ENCODE measurements around the gene KCNIP4. TPM values are rescaled to one million over a fixed set of nuclear protein-coding genes. Genes with fewer than 3 reads are reported as not detected.

The KCNIP4 gene
- total and polyA plus RNA-seq, 11 donors = 0.19 TPM; not detected in 10

GRCh38 chr4:20925176-20925575 is 1023.4 kb downstream of the KCNIP4 start:
- H3K9me3 ChIP-seq = no peaks in the 10 kb centered on the region
- ATAC-seq = no peak
- WGBS, 4 donors = 66 to 76% (median 72%) methylated on average over 4 of the region's 4 CpGs

GRCh38 chr4:20922962-20923361 is 1025.6 kb downstream of the KCNIP4 start:
- Histone ChIP-seq H3K4me1 (no peaks in the 10 kb centered on the region), H3K4me3 (no peak overlapping the region), H3K27me3 (no peaks in the 10 kb centered on the region), H3K9me3 (peaks cover 0 to 6% (median 0%) of the 10 kb centered on the region in 12 donors), H3K36me3 (no peaks in the 10 kb centered on the region), H3K27ac (no peak overlapping the region)
- intact Hi-C loops (cut with DNase I) = no loop called here
- ATAC-seq (no peak), DNase-seq (no peak)
- 76 to 85% (median 80%) methylated on average over 2 of the region's 2 CpGs for WGBS, 4 donors
- TF ChIP-seq, protein P1, sequence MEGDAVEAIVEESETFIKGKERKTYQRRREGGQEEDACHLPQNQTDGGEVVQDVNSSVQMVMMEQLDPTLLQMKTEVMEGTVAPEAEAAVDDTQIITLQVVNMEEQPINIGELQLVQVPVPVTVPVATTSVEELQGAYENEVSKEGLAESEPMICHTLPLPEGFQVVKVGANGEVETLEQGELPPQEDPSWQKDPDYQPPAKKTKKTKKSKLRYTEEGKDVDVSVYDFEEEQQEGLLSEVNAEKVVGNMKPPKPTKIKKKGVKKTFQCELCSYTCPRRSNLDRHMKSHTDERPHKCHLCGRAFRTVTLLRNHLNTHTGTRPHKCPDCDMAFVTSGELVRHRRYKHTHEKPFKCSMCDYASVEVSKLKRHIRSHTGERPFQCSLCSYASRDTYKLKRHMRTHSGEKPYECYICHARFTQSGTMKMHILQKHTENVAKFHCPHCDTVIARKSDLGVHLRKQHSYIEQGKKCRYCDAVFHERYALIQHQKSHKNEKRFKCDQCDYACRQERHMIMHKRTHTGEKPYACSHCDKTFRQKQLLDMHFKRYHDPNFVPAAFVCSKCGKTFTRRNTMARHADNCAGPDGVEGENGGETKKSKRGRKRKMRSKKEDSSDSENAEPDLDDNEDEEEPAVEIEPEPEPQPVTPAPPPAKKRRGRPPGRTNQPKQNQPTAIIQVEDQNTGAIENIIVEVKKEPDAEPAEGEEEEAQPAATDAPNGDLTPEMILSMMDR (IDR thresholded peaks at IDR 0.05) = no peak
- no peak for TF ChIP-seq POLR2A (IDR thresholded peaks at IDR 0.05)

More at GRCh38 chr4:20925176-20925575, 1023.4 kb downstream of the KCNIP4 start:
- Histone ChIP-seq H3K4me1 (no peaks in the 10 kb centered on the region), H3K36me3 (no peaks in the 10 kb centered on the region), H3K27ac (no peak overlapping the region), H3K27me3 (peaks cover 0 to 3% (median 0%) of the 10 kb centered on the region in 9 donors), H3K4me3 (no peak overlapping the region)
- no peak for TF ChIP-seq POLR2A (IDR thresholded peaks at IDR 0.05)
- intact Hi-C loops (cut with DNase I) = no loop called here
- no peak for DNase-seq

GRCh38 chr4:20916106-20916505 is 1032.5 kb downstream of the KCNIP4 start:
- Histone ChIP-seq H3K27me3 (no peaks in the 10 kb centered on the region), H3K36me3 (no peaks in the 10 kb centered on the region), H3K4me1 (no peaks in the 10 kb centered on the region), H3K9me3 (peaks cover 0 to 6% (median 0%) of the 10 kb centered on the region in 12 donors), H3K4me3 (no peak overlapping the region), H3K27ac (no peak overlapping the region)
- 42 to 51% (median 44%) methylated on average over 1 of the region's 1 CpG for WGBS, 4 donors
- ATAC-seq (no peak), DNase-seq (no peak)
- TF ChIP-seq, protein P1 (IDR thresholded peaks at IDR 0.05) = no peak
- TF ChIP-seq POLR2A (IDR thresholded peaks at IDR 0.05) = no peak
- intact Hi-C loops (cut with DNase I) = no loop called here

DNA sequence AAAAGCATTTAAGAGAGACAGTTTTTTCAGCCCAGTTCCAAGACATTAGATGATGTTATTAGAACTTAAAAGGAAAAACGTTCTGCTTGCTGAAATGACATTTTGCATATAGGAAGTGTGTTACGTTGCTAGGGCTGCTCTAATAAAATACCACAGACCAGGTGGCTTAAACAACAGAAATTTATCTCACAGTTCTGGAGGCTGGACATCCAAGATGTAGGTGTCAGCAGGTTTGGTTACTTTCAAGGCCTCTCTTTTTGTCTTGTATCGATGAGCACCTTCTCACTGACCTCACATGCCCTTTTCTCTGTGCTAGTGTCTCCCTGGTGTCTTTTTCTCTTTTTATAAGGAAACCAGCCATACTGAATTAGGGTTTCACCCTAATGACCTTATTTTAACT is 1043.6 kb downstream of the KCNIP4 start:
- intact Hi-C loops (cut with DNase I) = no loop called here
- Histone ChIP-seq H3K4me3 (no peak overlapping the region), H3K27me3 (no peaks in the 10 kb centered on the region), H3K27ac (no peak overlapping the region), H3K9me3 (no peaks in the 10 kb centered on the region), H3K36me3 (no peaks in the 10 kb centered on the region), H3K4me1 (no peaks in the 10 kb centered on the region)
- TF ChIP-seq POLR2A (IDR thresholded peaks at IDR 0.05) = no peak
- TF ChIP-seq, protein P1 (IDR thresholded peaks at IDR 0.05) = no peak
- no peak for ATAC-seq
- WGBS, 4 donors = 62 to 68% (median 65%) methylated on average over 3 of the region's 3 CpGs
- no peak for DNase-seq

DNA sequence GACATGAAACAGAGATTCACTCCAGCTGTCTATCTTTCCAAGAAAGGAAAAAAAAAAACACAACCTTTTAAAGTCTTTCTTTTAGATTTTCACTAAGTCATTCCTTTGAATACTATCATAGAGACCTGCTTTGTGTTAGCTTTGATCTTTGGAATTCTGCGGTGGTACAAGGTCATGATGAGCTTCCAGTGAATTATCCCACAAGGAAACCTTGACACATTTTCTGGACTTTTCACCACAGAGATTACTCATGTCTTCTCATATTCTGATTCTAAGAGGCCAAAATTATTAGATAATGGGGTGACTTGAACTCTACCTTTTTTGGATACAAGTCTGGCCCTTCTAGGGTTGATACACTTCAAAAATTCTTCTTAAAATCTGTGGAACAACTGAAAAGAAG is 1046.7 kb downstream of the KCNIP4 start:
- 85 to 90% (median 87%) methylated on average over 1 of the region's 1 CpG for WGBS, 4 donors
- H3K27me3 ChIP-seq = no peaks in the 10 kb centered on the region
- intact Hi-C loops (cut with DNase I) = no loop called here

More for the DNA sequence above, 1046.7 kb downstream of the KCNIP4 start:
- H3K9me3 ChIP-seq = no peaks in the 10 kb centered on the region
- TF ChIP-seq, protein P1 (IDR thresholded peaks at IDR 0.05) = no peak
- TF ChIP-seq POLR2A (IDR thresholded peaks at IDR 0.05) = no peak
- ATAC-seq (no peak), DNase-seq (no peak)
- H3K36me3 ChIP-seq = no peaks in the 10 kb centered on the region
- no peaks in the 10 kb centered on the region for H3K4me1 ChIP-seq
- H3K4me3 ChIP-seq = no peak overlapping the region
- no peak overlapping the region for H3K27ac ChIP-seq

Data from heart left ventricle (tissue), 16 donors.